ENCODE data around the gene MAPK8IP2.

DNA sequence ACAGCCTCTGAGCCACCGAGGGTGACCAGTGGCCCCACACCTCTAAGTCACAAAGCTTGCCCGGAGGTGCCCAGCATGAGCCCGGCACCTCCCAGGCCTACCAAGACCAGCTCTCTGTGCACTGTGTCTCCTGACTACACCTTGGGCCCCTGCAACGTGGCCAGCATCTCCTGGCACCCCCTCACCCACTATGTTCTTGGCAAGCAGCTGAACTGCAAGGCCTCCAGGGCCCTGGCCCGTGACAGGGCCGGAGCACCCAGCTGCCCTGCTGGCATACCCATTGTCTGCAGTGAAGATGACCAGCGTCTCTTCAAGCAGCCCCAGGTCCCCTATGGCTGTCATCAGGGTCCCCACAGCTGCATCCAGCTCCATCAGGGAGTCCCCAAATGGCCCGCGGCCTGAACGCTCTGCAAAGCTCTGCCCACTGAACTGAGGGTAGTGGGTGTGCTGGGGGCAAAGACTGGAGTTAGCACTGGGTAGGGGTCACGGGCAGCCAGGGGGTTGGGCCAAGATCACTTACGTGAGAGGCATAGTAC is 25.8 kb downstream of the MAPK8IP2 start:
- TF ChIP-seq, protein P1, sequence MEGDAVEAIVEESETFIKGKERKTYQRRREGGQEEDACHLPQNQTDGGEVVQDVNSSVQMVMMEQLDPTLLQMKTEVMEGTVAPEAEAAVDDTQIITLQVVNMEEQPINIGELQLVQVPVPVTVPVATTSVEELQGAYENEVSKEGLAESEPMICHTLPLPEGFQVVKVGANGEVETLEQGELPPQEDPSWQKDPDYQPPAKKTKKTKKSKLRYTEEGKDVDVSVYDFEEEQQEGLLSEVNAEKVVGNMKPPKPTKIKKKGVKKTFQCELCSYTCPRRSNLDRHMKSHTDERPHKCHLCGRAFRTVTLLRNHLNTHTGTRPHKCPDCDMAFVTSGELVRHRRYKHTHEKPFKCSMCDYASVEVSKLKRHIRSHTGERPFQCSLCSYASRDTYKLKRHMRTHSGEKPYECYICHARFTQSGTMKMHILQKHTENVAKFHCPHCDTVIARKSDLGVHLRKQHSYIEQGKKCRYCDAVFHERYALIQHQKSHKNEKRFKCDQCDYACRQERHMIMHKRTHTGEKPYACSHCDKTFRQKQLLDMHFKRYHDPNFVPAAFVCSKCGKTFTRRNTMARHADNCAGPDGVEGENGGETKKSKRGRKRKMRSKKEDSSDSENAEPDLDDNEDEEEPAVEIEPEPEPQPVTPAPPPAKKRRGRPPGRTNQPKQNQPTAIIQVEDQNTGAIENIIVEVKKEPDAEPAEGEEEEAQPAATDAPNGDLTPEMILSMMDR (IDR thresholded peaks at IDR 0.05 in 2 of 3, conservative IDR thresholded peaks at IDR 0.05 in 1 of 3; ENCODE audit: control insufficient read depth in 2 of 3, extremely low read depth in 1 of 3, insufficient read depth in 1 of 3, low read depth in 3 of 3, low read length in 3 of 3): no peak
- no peak for TF ChIP-seq NBN (IDR thresholded peaks at IDR 0.05)
- TF ChIP-seq TAF1 (IDR thresholded peaks at IDR 0.05; ENCODE audit: borderline replicate concordance, low read depth, low read length): no peak
- TF ChIP-seq MYC (IDR thresholded peaks at IDR 0.05; ENCODE audit: insufficient read depth, insufficient read length, insufficient replicate concordance, low read length, severe bottlenecking): no peak
- TF ChIP-seq, protein P2, sequence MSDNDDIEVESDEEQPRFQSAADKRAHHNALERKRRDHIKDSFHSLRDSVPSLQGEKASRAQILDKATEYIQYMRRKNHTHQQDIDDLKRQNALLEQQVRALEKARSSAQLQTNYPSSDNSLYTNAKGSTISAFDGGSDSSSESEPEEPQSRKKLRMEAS (IDR thresholded peaks at IDR 0.05; ENCODE audit: low read depth, low read length): no peak
- TF ChIP-seq CEBPB (IDR thresholded peaks at IDR 0.05; ENCODE audit: borderline replicate concordance in 1 of 2, low read depth in 2 of 2, low read length in 2 of 2): no peak
- no peak for TF ChIP-seq HDAC6 (IDR thresholded peaks at IDR 0.05; ENCODE audit: unreplicated experiment)
- TF ChIP-seq POLR2A (IDR thresholded peaks at IDR 0.05; ENCODE audit: low read depth, low read length): no peak
- TF ChIP-seq RFX5 (IDR thresholded peaks at IDR 0.05; ENCODE audit: low read depth, low read length): no peak
- no peak for TF ChIP-seq JUND (IDR thresholded peaks at IDR 0.05; ENCODE audit: low read depth, low read length)
- no peak for TF ChIP-seq SUZ12 (IDR thresholded peaks at IDR 0.05; ENCODE audit: unreplicated experiment)
- TF ChIP-seq POLR2AphosphoS5 (IDR thresholded peaks at IDR 0.05; ENCODE audit: low read length): no peak
- no peak for TF ChIP-seq RAD21 (IDR thresholded peaks at IDR 0.05; ENCODE audit: insufficient read depth, low read depth, low read length)
- no peak for TF ChIP-seq SIN3A (IDR thresholded peaks at IDR 0.05; ENCODE audit: low read depth, low read length)
